OCI-LY1 (cell line): ENCODE results near the gene PTPRN2.

Experiments
- H2AFZ ChIP-seq: fragments of 200-600 bp; sonication (generic), shearing (Covaris generic); 2 replicates; pipeline ENCODE4 v1.6.0; 2014; ENCODE audit warnings: antibody characterized with exemption, mild to moderate bottlenecking, low read length
- H3F3A ChIP-seq: fragments of 200-600 bp; sonication (generic), shearing (Covaris generic); 2 replicates; pipeline ENCODE4 v1.6.0; 2014; ENCODE audit warnings: mild to moderate bottlenecking, antibody characterized with exemption, low read length, moderate library complexity; ENCODE audit not compliant: insufficient read depth
- H3K27ac ChIP-seq: fragments of 200-600 bp; sonication (generic); 2 replicates; pipeline ENCODE4 v1.5.1; 2014; ENCODE audit warnings: low read length, mixed run types, mild to moderate bottlenecking, low read depth; ENCODE audit not compliant: poor library complexity, severe bottlenecking
- H3K27me3 ChIP-seq: fragments of 200-600 bp; sonication (generic); 2 replicates; pipeline ENCODE4 v1.6.0; 2014; ENCODE audit warnings: antibody characterized with exemption, mild to moderate bottlenecking, low read length, moderate library complexity; ENCODE audit not compliant: insufficient read depth
- H3K36me3 ChIP-seq: fragments of 200-600 bp; sonication (generic); 2 replicates; pipeline ENCODE4 v1.6.1; 2014; ENCODE audit warnings: mild to moderate bottlenecking, antibody characterized with exemption, low read length, moderate library complexity, mixed read lengths; ENCODE audit not compliant: insufficient read depth
- H3K4me1 ChIP-seq: fragments of 200-600 bp; sonication (generic); 2 replicates; pipeline ENCODE4 v1.5.1; 2014; ENCODE audit warnings: mild to moderate bottlenecking, low read length, moderate library complexity; ENCODE audit not compliant: insufficient read depth, severe bottlenecking
- H3K4me2 ChIP-seq: fragments of 200-600 bp; sonication (generic), shearing (Covaris generic); 2 replicates; pipeline ENCODE4 v1.6.1; 2014; ENCODE audit warnings: low read length
- H3K4me3 ChIP-seq: fragments of 200-600 bp; sonication (generic); 2 replicates; pipeline ENCODE4 v1.5.1; 2014; ENCODE audit warnings: low read length, low read depth, mild to moderate bottlenecking, mixed read lengths; ENCODE audit not compliant: poor library complexity, severe bottlenecking
- H3K79me2 ChIP-seq: fragments of 200-600 bp; shearing (Covaris generic); 2 replicates; pipeline ENCODE4 v1.6.1; 2016; ENCODE audit warnings: mixed run types, low read length, mixed read lengths; ENCODE audit not compliant: insufficient read depth
- H3K9ac ChIP-seq: fragments of 200-600 bp; sonication (generic), shearing (Covaris generic); 2 replicates; pipeline ENCODE4 v1.6.1; 2014; ENCODE audit warnings: mild to moderate bottlenecking, low read length, mixed read lengths
- H3K9me2 ChIP-seq: fragments of 200-600 bp; sonication (generic), shearing (Covaris generic); 2 replicates; pipeline ENCODE4 v1.6.1; 2014; ENCODE audit warnings: low read depth, mild to moderate bottlenecking, low read length, mixed read lengths
- H3K9me3 ChIP-seq: fragments of 200-600 bp; shearing (Covaris generic); 2 replicates; pipeline ENCODE4 v1.6.1; 2014; ENCODE audit warnings: low read length, mixed read lengths
- H4K20me1 ChIP-seq: fragments of 200-600 bp; sonication (generic), shearing (Covaris generic); 2 replicates; pipeline ENCODE4 v1.6.0; 2016; ENCODE audit warnings: mild to moderate bottlenecking, low read length; ENCODE audit not compliant: insufficient read depth
- EZH2 ChIP-seq: fragments of 200-600 bp; sonication (generic), shearing (Covaris generic); IDR thresholded peaks from 2 replicates; pipeline ENCODE4 v1.8.0; 2017; ENCODE audit warnings: borderline replicate concordance, mixed run types, mild to moderate bottlenecking, antibody characterized with exemption, low read length, moderate library complexity, mixed read lengths
- TF ChIP-seq, protein P1 (sequence below): fragments of 200-600 bp; sonication (generic), shearing (Covaris generic); IDR thresholded peaks from 2 replicates; pipeline ENCODE4 v1.5.1; 2017; ENCODE audit warnings: mild to moderate bottlenecking, antibody characterized with exemption, low read length, moderate library complexity, mixed read lengths

PTPRN2 gene

DNA sequence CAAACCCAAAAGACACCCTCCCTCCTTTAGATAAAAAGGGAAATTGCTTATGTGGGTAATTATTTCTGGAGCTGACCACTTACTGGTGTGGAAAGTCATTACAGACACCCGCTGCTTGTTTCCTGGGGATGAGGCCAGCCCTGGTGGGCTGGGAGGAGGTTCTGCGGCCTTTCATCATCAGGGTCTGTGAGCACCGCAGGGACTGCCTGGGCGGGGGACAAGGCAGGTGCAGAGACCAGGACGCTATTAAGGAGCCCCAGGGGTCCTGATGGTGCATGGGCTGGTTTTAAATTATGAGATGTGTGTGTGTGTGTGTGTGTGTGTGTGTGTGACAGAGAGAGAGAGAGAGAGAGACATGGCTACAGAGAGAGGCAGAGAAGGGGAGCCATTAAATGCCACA lies 1079.6 kb downstream of the PTPRN2 start:
- no peaks in the 10 kb centered on the region for H3F3A ChIP-seq
- H3K4me3 ChIP-seq = no peak overlapping the region
- no peaks in the 10 kb centered on the region for H3K9me3 ChIP-seq
- no peaks in the 10 kb centered on the region for H3K36me3 ChIP-seq
- H4K20me1 ChIP-seq = no peaks in the 10 kb centered on the region
- peaks cover 8% of the 10 kb centered on the region for H3K27me3 ChIP-seq
- no peak overlapping the region for H2AFZ ChIP-seq
- H3K9me2 ChIP-seq = no peaks in the 10 kb centered on the region
- no peak overlapping the region for H3K4me2 ChIP-seq
- no peaks in the 10 kb centered on the region for H3K4me1 ChIP-seq
- no peak overlapping the region for H3K27ac ChIP-seq
- no peaks in the 10 kb centered on the region for H3K79me2 ChIP-seq
- no peak overlapping the region for H3K9ac ChIP-seq
- no peak for TF ChIP-seq EZH2
- TF ChIP-seq, protein P1, sequence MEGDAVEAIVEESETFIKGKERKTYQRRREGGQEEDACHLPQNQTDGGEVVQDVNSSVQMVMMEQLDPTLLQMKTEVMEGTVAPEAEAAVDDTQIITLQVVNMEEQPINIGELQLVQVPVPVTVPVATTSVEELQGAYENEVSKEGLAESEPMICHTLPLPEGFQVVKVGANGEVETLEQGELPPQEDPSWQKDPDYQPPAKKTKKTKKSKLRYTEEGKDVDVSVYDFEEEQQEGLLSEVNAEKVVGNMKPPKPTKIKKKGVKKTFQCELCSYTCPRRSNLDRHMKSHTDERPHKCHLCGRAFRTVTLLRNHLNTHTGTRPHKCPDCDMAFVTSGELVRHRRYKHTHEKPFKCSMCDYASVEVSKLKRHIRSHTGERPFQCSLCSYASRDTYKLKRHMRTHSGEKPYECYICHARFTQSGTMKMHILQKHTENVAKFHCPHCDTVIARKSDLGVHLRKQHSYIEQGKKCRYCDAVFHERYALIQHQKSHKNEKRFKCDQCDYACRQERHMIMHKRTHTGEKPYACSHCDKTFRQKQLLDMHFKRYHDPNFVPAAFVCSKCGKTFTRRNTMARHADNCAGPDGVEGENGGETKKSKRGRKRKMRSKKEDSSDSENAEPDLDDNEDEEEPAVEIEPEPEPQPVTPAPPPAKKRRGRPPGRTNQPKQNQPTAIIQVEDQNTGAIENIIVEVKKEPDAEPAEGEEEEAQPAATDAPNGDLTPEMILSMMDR = no peak

DNA sequence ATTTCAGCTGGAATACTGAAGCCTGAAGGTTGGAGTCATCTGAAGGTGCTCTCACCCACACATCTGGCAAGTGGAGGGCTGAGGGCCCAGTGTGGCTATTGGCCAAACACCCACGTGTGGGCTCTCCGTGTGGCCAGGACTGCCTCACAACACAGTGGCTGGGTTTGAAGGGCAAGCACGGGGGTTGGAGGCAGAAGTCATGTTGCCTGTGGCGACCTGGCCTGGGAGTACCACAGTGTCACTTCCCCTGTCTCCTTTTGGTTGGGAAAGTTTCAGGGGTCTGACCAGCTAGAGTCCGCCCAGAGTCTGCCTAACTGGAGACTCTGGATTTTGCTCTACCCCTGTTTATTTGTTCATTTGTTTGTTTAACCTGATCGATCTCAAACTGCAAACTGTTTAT lies 1081.4 kb downstream of the PTPRN2 start:
- Histone ChIP-seq H3K27me3 (peaks cover 8% of the 10 kb centered on the region), H3K9me3 (no peaks in the 10 kb centered on the region), H3K4me1 (no peaks in the 10 kb centered on the region), H3K36me3 (no peaks in the 10 kb centered on the region), H3K4me2 (no peak overlapping the region), H4K20me1 (no peaks in the 10 kb centered on the region), H3K9ac (no peak overlapping the region), H3K4me3 (no peak overlapping the region), H3K27ac (no peak overlapping the region), H3K9me2 (no peaks in the 10 kb centered on the region), H2AFZ (no peak overlapping the region), H3K79me2 (no peaks in the 10 kb centered on the region), H3F3A (no peaks in the 10 kb centered on the region)
- TF ChIP-seq, protein P1 = no peak
- TF ChIP-seq EZH2 = no peak

DNA sequence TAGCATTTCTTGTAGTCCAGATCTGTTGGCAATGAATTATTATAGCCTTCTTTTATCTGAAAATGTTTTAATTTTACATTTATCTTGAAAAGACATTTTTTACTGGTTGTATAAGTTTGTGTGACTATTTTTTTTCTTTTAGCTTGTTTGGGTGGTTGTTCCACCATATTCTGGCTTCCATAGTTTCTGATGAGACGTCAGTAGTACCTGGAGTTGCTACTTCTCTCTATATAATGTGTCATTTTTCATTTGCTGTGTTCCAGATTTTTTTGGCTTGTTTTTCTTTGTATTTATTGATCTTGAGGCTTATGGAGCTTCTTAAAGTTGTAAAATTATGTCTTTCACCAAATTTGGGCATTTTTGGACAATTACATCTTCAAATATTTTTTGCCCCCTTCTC lies 1082.0 kb downstream of the PTPRN2 start:
- H3K4me2 ChIP-seq = no peak overlapping the region
- no peaks in the 10 kb centered on the region for H3K36me3 ChIP-seq
- H3K9me3 ChIP-seq = no peaks in the 10 kb centered on the region
- H2AFZ ChIP-seq = no peak overlapping the region
- H3K79me2 ChIP-seq = no peaks in the 10 kb centered on the region
- H3K9me2 ChIP-seq = no peaks in the 10 kb centered on the region
- no peaks in the 10 kb centered on the region for H3F3A ChIP-seq
- H3K27ac ChIP-seq = no peak overlapping the region
- no peaks in the 10 kb centered on the region for H3K4me1 ChIP-seq
- no peaks in the 10 kb centered on the region for H4K20me1 ChIP-seq
- no peak for TF ChIP-seq EZH2
- TF ChIP-seq, protein P1 = no peak
- H3K27me3 ChIP-seq = peaks cover 8% of the 10 kb centered on the region
- H3K9ac ChIP-seq = no peak overlapping the region
- H3K4me3 ChIP-seq = no peak overlapping the region
